Stimulated activated CD4-positive, alpha-beta T cell treated with anti-CD3 and anti-CD28 coated beads, TNF-alpha, amount 100 ng/mL, for 48 hours (primary cell): Measurements from ENCODE around the gene GALNT2.

Experiments
- DNase-seq, 3 donors: peaks; one replicate each; pipeline ENCODE4 v3.0.0-alpha.2; 2020; ENCODE audit warnings: low read depth in 3 of 3

Gene GALNT2

GRCh38 chr1:230163205-230163604 is 96.2 kb downstream of the GALNT2 start:
- no peak for DNase-seq

DNA sequence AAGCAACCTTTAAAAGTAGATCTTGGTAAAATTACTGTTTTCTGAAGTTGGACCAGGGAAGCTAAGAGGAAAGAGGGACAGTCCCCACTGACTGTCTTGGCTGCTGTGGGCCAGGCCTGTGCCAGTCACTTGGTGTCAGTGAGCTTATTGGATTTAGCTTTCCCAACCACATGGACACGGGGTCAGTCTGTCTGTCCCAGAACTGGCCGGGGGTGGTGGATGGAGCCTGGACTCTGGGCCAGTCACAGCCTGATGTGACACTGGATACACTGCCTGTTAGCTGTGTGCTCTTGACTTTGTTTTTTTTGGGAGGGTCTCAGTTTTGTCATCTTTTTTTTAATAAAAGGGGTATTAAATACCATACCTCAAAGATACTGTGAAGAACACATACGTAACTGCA is 96.7 kb downstream of the GALNT2 start:
- no peak for DNase-seq

DNA sequence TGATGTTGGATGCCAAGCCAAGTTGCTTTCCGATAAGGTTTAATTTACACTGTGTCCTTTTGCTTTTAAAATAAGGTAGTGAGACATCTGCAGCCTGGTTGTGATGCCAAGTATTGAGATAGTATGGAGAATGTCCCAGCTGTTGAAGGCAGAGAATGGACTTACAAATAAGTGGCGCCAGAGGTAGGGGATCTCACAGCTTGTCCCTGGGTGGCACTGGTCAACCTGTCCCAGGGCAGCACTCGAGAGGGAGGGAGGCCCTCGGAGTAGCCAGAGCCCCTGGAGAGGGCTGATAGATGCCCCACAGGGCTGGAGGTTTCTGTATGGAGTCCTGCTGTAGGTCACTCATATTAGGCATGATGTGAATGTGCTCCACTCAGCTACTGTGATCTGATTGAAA is 98.5 kb downstream of the GALNT2 start:
- DNase-seq = no peak

DNA sequence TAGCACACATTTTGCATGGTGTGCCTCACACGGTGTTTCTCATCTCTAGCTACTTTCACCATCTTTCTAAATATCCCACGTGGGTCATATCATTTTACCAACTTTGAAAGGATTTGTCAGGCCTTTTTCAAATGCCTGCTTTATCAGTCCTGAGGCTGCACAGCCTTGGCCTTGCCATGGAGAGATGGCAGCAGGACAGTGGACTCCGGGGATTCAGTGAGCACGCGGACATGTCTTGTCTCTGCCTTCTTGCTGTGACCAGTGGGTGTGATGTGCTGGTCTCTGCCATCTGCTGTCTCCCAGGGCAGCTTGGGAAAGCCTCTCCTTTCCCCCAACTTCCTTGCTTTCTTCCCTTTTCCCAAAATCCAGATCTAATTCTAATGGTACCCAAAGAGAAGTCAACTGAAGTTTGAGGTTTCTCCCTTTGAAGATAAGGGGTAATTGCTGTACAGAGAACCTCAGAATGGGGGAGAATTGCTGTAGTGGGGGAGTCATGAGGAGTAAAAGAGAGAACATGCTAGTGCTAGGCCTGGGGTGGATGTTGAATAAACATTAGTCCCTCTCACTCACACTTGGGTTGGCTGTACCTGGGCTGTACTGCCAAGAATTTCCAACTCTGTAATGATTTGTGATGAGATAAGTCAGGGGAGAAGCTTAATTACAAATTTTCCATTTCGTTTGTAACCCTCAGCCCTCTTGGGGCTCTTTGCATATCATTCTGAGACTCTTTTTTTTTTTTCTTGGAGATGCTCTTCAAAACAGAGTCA is 99.5 kb downstream of the GALNT2 start:
- no peak for DNase-seq

GRCh38 chr1:230167419-230167852 is 100.4 kb downstream of the GALNT2 start:
- peak in 1 of 3 donors; percentile 27 for DNase-seq

- DNase-seq = no peak
Measured at GRCh38 chr1:230169454-230170152, 102.6 kb downstream of the GALNT2 start.

GRCh38 chr1:230170153-230170547 is 103.1 kb downstream of the GALNT2 start:
- no peak for DNase-seq

- no peak for DNase-seq
Measured at GRCh38 chr1:230170622-230171021, 103.6 kb downstream of the GALNT2 start.

- no peak for DNase-seq
Measured at GRCh38 chr1:230171356-230172015, 104.4 kb downstream of the GALNT2 start.

GRCh38 chr1:230172016-230172537 is 105.0 kb downstream of the GALNT2 start:
- DNase-seq = no peak

- DNase-seq = no peak
Measured at GRCh38 chr1:230173187-230173975, 106.3 kb downstream of the GALNT2 start.

GRCh38 chr1:230174041-230174440 is 107.0 kb downstream of the GALNT2 start:
- no peak for DNase-seq

GRCh38 chr1:230174471-230175162 is 107.6 kb downstream of the GALNT2 start:
- no peak for DNase-seq

- no peak for DNase-seq
Measured at GRCh38 chr1:230175163-230175747, 108.2 kb downstream of the GALNT2 start.

DNA sequence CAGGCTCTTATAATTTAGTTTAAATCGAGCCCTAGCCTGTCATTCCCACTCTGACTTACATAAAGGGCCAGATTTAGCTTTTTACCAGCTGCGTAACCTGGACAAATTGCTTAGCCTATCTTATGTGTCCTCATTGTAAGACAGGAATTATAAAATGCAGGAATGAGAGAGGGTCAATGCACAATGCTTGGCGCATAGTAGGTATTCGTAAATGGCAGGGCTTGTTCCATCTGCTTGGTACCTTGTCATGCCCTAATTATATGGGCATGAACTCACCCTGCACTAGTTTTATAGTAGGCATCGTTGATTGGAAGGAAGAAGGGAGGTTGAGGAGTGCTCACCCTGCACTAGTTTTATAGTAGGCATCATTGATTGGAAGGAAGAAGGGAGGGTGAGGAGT is 108.8 kb downstream of the GALNT2 start:
- no peak for DNase-seq

GRCh38 chr1:230176326-230176725 is 109.3 kb downstream of the GALNT2 start:
- DNase-seq = no peak

GRCh38 chr1:230176871-230177411 is 109.9 kb downstream of the GALNT2 start:
- no peak for DNase-seq

- DNase-seq = no peak
Measured at GRCh38 chr1:230179249-230179648, 112.2 kb downstream of the GALNT2 start.

GRCh38 chr1:230185076-230186001 is 118.3 kb downstream of the GALNT2 start:
- no peak for DNase-seq
